ENCODE data around the gene HSPA2.

The HSPA2 gene

DNA sequence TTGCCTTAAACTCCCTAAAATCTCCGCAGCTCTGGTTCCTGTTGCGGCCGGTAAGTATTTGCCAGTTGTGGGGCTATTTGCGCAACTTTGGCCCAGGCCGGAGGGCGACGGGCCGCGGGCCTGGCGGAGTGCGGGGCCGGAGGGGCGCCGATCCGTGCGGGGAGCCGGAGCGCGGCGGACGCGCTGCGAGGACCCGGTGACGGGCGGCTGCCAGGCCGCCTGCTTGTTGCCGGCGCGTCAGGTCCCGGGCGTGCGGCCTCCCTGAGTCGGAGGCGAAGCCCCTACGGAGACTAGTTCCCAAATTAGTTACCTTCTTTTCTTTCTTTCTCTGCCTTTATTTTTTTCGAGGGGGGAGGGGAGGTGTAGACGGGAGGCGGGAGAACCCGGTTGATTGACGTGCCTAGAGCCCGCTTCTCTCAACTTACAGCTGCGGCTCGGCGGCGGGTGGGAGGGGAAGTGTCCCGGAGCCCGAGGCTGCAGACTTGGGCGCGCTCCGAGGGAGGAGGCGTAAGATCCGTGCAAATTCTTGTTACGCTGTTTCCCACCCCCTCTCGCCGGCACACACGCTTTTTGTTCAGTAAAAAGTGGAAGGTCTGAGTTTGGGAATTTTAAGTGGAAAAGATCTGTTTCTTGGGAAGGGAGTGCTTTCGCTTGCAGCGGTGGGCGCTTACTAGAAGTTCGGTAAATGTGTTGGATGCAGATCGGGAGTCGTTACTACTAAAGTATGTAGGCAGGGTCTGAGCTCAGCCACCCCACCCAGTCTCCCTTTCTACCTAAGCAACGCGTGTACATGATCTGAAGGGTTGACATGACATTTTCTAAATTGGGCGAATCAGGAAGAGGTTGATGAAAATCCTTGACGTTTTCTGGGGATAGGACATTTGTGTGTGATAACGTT, 35.4 kb upstream of the HSPA2 start:
- Histone ChIP-seq H3K27me3 (no peaks in the 10 kb centered on the region), H3K9me3 (no peaks in the 10 kb centered on the region), H3K4me3 (ENCODE audit: low read depth, low read length) (peak overlapping the region; percentile 90), H3K4me1 (peaks cover 10% of the 10 kb centered on the region; the same call in 1 of the 2 replicates), H3K36me3 (no peaks in the 10 kb centered on the region)
- TF ChIP-seq, protein P1, sequence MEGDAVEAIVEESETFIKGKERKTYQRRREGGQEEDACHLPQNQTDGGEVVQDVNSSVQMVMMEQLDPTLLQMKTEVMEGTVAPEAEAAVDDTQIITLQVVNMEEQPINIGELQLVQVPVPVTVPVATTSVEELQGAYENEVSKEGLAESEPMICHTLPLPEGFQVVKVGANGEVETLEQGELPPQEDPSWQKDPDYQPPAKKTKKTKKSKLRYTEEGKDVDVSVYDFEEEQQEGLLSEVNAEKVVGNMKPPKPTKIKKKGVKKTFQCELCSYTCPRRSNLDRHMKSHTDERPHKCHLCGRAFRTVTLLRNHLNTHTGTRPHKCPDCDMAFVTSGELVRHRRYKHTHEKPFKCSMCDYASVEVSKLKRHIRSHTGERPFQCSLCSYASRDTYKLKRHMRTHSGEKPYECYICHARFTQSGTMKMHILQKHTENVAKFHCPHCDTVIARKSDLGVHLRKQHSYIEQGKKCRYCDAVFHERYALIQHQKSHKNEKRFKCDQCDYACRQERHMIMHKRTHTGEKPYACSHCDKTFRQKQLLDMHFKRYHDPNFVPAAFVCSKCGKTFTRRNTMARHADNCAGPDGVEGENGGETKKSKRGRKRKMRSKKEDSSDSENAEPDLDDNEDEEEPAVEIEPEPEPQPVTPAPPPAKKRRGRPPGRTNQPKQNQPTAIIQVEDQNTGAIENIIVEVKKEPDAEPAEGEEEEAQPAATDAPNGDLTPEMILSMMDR (IDR thresholded peaks at IDR 0.05; ENCODE audit: low read depth, low read length): no peak
- DNase-seq: peak; percentile 89

GRCh38 chr14:64506721-64507120, 33.8 kb upstream of the HSPA2 start:
- H3K4me1 ChIP-seq: peaks cover 22% of the 10 kb centered on the region; the same call in 1 of the 2 replicates

DNA sequence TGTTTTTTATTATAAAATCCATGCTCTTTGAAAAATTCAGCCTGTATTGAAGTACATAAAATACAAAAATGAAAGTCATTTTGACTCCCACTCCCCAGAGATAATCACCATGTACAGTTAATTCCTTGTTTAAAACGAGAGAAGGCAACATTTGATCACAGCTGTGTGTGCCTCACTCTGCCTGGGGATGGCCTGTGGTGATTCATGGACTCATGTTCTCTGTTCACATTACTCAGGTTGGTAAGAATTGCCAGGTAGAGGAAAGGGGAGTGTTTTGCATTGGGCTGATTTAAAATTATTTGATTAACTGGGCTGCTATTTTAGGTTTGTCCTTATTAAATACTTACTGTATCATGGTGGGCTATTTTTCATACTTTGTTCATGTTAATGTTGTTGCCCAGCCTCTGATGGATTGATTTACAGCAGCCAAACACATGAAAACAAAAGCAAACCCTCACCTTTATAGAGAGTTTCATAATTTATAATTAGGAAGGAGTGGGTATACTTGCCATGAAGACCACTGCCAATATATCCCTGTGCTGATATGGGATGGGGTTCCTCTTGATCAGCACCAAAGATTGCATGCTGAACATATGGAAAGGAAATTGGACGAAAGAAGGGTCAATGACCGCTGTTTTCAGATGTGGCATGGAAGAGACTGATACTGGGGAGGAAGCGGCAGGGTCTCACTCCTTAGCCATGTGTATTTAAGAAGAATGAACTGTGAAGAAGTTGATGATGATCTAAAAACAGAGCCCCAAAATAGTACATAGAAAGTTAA, 33.0 kb upstream of the HSPA2 start:
- Histone ChIP-seq H3K4me3 (ENCODE audit: low read depth, low read length) (no peak overlapping the region; the same call in 1 of the 2 replicates), H3K27me3 (no peaks in the 10 kb centered on the region), H3K4me1 (peaks cover 22% of the 10 kb centered on the region; the same call in 1 of the 2 replicates), H3K9me3 (no peaks in the 10 kb centered on the region), H3K36me3 (peaks cover 2% of the 10 kb centered on the region; the same call in 1 of the 2 replicates)
- DNase-seq: no peak
- TF ChIP-seq, protein P1 (IDR thresholded peaks at IDR 0.05; ENCODE audit: low read depth, low read length): no peak

More at GRCh38 chr14:64506721-64507120, 33.8 kb upstream of the HSPA2 start:
- no peaks in the 10 kb centered on the region for H3K27me3 ChIP-seq
- peaks cover 2% of the 10 kb centered on the region; the same call in 1 of the 2 replicates for H3K36me3 ChIP-seq
- no peaks in the 10 kb centered on the region for H3K9me3 ChIP-seq
- peak overlapping the region; percentile 31 for H3K4me3 ChIP-seq (ENCODE audit: low read depth, low read length)
- DNase-seq: no peak
- TF ChIP-seq, protein P1 (IDR thresholded peaks at IDR 0.05; ENCODE audit: low read depth, low read length): no peak

GRCh38 chr14:64508215-64508776, 32.2 kb upstream of the HSPA2 start:
- TF ChIP-seq, protein P1 (IDR thresholded peaks at IDR 0.05; ENCODE audit: low read depth, low read length): no peak
- Histone ChIP-seq H3K4me1 (peaks cover 22% of the 10 kb centered on the region; the same call in 1 of the 2 replicates), H3K27me3 (no peaks in the 10 kb centered on the region), H3K4me3 (ENCODE audit: low read depth, low read length) (no peak overlapping the region), H3K9me3 (no peaks in the 10 kb centered on the region), H3K36me3 (peaks cover 2% of the 10 kb centered on the region; the same call in 1 of the 2 replicates)
- no peak for DNase-seq

GRCh38 chr14:64509036-64509435, 31.5 kb upstream of the HSPA2 start:
- no peaks in the 10 kb centered on the region for H3K9me3 ChIP-seq
- no peaks in the 10 kb centered on the region for H3K27me3 ChIP-seq
- no peak for DNase-seq
- H3K4me1 ChIP-seq: peaks cover 22% of the 10 kb centered on the region; the same call in 1 of the 2 replicates
- TF ChIP-seq, protein P1 (IDR thresholded peaks at IDR 0.05; ENCODE audit: low read depth, low read length): no peak
- H3K4me3 ChIP-seq (ENCODE audit: low read depth, low read length): no peak overlapping the region
- H3K36me3 ChIP-seq: peaks cover 2% of the 10 kb centered on the region; the same call in 1 of the 2 replicates
